H1 (cell line): ENCODE data around the gene GPR162. TPM values are rescaled to one million over a fixed set of nuclear protein-coding genes. Genes with fewer than 3 reads are reported as not detected.
A peak's percentile ranks its signal among the peaks of the same experiment; 100 is the strongest.

Experiments
- BCL11A ChIP-seq, 2 experiments: IDR thresholded peaks; one replicate each; pipeline ENCODE4 v1.6.1; 2011; ENCODE audit warnings: low read depth in 2 of 2, low read length in 2 of 2, mild to moderate bottlenecking in 2 of 2
- BRCA1 ChIP-seq: IDR thresholded peaks from 2 replicates; pipeline ENCODE4 v1.6.1; 2012; ENCODE audit warnings: low read depth, low read length, improper control_type of control experiment
- CBX8 ChIP-seq: fragments of 300-800, 300-1000 bp; sonication (generic); IDR thresholded peaks from 2 replicates; pipeline ENCODE4 v1.7.1; 2016; ENCODE audit warnings: low read depth, low read length, borderline replicate concordance
- CHD2 ChIP-seq: IDR thresholded peaks from 2 replicates; pipeline ENCODE4 v1.6.1; 2012; ENCODE audit warnings: low read length, improper control_type of control experiment
- CREB1 ChIP-seq: IDR thresholded peaks from 2 replicates; pipeline ENCODE4 v1.6.1; 2012; ENCODE audit warnings: inconsistent platforms
- GTF2F1 ChIP-seq: IDR thresholded peaks from 2 replicates; pipeline ENCODE4 v1.6.1; 2012; ENCODE audit warnings: low read depth, low read length, improper control_type of control experiment, borderline replicate concordance
- HDAC2 ChIP-seq, 2 experiments: fragments of 300-600 bp in 1 of 2; sonication (generic) in 1 of 2; IDR thresholded peaks; 2 replicates each; pipeline ENCODE4 v1.6.1; 2011 to 2012; ENCODE audit warnings: low read depth in 2 of 2, low read length in 2 of 2, mild to moderate bottlenecking in 2 of 2, moderate library complexity in 2 of 2, borderline replicate concordance in 1 of 2, inconsistent platforms in 1 of 2
- JUN ChIP-seq: IDR thresholded peaks from 2 replicates; pipeline ENCODE4 v1.6.1; 2011; ENCODE audit warnings: low read depth, mild to moderate bottlenecking, improper control_type of control experiment, low read length
- JUND ChIP-seq: IDR thresholded peaks from 2 replicates; pipeline ENCODE4 v1.6.1; 2011; ENCODE audit warnings: mild to moderate bottlenecking, improper control_type of control experiment, low read length
- KDM4A ChIP-seq: IDR thresholded peaks from one replicate; pipeline ENCODE4 v1.7.1; 2012; ENCODE audit warnings: low read depth, mild to moderate bottlenecking, moderate library complexity, low read length, inconsistent platforms; ENCODE audit not compliant: severe bottlenecking
- MAFK ChIP-seq: IDR thresholded peaks from 2 replicates; pipeline ENCODE4 v1.6.1; 2012; ENCODE audit warnings: low read depth, mild to moderate bottlenecking, improper control_type of control experiment, low read length
- NRF1 ChIP-seq: IDR thresholded peaks from 2 replicates; pipeline ENCODE4 v1.6.1; 2011; ENCODE audit warnings: mild to moderate bottlenecking, low read depth, low read length, improper control_type of control experiment
- PHF8 ChIP-seq: fragments of 200-600 bp; sonication (generic); conservative IDR thresholded peaks from 2 replicates; pipeline ENCODE4 v1.7.1; 2012; ENCODE audit warnings: low read depth, mild to moderate bottlenecking, inconsistent platforms, low read length, moderate library complexity
- POLR2AphosphoS5 ChIP-seq: IDR thresholded peaks from 2 replicates; pipeline ENCODE4 v1.6.1; 2011; ENCODE audit warnings: low read depth, low read length
- SIN3A ChIP-seq, 2 experiments: IDR thresholded peaks in 1 of 2; conservative IDR thresholded peaks in 1 of 2; 2 replicates each; pipeline ENCODE4 v1.6.1; 2011 to 2012; ENCODE audit warnings: low read length in 2 of 2, improper control_type of control experiment in 1 of 2, low read depth in 1 of 2, mild to moderate bottlenecking in 1 of 2
- SP1 ChIP-seq: IDR thresholded peaks from 2 replicates; pipeline ENCODE4 v1.6.1; 2011; ENCODE audit warnings: low read depth, low read length
- SRF ChIP-seq: IDR thresholded peaks from 2 replicates; pipeline ENCODE4 v1.6.1; 2011; ENCODE audit warnings: mild to moderate bottlenecking, low read depth, low read length, moderate library complexity
- TEAD4 ChIP-seq: IDR thresholded peaks from 2 replicates; pipeline ENCODE4 v1.6.1; 2012; ENCODE audit warnings: low read depth, low read length, inconsistent platforms, mixed read lengths
- ZNF274 ChIP-seq: IDR thresholded peaks from 2 replicates; pipeline ENCODE4 v1.7.0; 2012; ENCODE audit warnings: low read length, borderline replicate concordance; ENCODE audit errors: extremely low read depth
- polyA plus RNA-seq, 7 experiments: library from polyadenylated mRNA; depleted of rRNA in 3 of 7; stranded (reverse) in 5 of 7; unstranded in 2 of 7; fragments of >200 nt in 5 of 7; fragments of 200-250 nt in 2 of 7; gene quantifications; 1 replicate in 5 of 7; 2 replicates in 1 of 7; 4 replicates in 1 of 7; pipeline versions ENCODE4 v1.2.1 to v1.2.3, GENCODE V29; 2011 to 2013; ENCODE audit warnings: missing spikeins in 2 of 7, mixed read lengths in 2 of 7
- total RNA-seq: library from RNA; stranded (reverse); fragmentation: NEBNext Ultra II Directional; extraction: Animal tissue kit (Norgen Biotek cat#: 25700); gene quantifications from 2 replicates; pipeline ENCODE4 v1.2.1, GENCODE V29; 2021
- TF ChIP-seq, protein P1 (sequence below): IDR thresholded peaks from 2 replicates; pipeline ENCODE4 v1.6.1; 2012; ENCODE audit warnings: inconsistent platforms
- TF ChIP-seq, protein P2 (sequence below): IDR thresholded peaks from 2 replicates; pipeline ENCODE4 v1.6.1; 2011; ENCODE audit warnings: low read depth, mild to moderate bottlenecking, low read length; ENCODE audit not compliant: insufficient read depth
- TF ChIP-seq, protein P3 (sequence below): IDR thresholded peaks from 2 replicates; pipeline ENCODE4 v1.6.1; 2011; ENCODE audit warnings: low read length, improper control_type of control experiment

Gene GPR162
- total and polyA plus RNA-seq, 2 of the 8 experiments (the other 6 are each of a cell fraction or from before 2014, with no cell fraction given): 7.3 to 8.8 TPM

DNA sequence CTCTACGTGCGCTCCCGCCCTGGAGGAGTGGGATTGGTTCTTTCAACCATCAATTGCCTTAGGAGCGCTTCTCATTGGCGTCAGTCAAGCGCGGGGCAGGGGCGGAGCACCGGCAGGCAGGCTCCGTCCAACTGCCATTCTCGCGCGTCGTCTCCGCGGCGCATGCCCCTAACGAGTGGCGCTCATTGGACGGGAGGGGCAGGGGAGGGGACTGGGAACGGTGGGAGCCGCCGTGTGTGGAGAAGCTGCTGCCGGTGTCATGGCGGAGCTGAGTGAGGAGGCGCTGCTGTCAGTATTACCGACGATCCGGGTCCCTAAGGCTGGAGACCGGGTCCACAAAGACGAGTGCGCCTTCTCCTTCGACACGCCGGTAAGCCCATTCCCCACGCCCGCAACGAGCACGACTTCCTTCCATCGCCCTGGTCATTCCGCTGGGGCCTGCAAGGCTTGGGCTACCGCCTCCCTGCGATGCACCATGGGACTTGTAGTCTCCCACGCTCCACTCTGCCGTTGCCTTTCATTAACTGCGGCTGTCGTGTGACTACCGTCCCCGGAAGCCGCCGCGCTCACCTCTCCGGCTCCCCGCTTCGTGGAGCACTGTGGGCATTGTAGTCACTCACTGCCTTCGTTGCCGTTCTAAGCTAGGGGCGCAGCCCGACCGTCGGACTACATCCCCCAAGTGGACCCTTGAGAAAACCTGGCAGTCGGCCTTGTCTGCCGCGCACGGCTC lies 30.5 kb downstream of the GPR162 start, which contains the start of gene USP5 (continued):
- no peak for TF ChIP-seq GTF2F1
- no peak for TF ChIP-seq BRCA1
- TF ChIP-seq NRF1: peak; percentile 48
- TF ChIP-seq CHD2: peak; percentile 86
- TF ChIP-seq, protein P1, sequence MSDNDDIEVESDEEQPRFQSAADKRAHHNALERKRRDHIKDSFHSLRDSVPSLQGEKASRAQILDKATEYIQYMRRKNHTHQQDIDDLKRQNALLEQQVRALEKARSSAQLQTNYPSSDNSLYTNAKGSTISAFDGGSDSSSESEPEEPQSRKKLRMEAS: peak; percentile 82
- TF ChIP-seq HDAC2 (IDR thresholded peaks at IDR 0.05; ENCODE audit: borderline replicate concordance in 1 of 2, low read depth in 2 of 2, low read length in 2 of 2): peak in 1 of 2 experiments; percentile 7; a peak in 1 of 4 replicates
- TF ChIP-seq, protein P2, sequence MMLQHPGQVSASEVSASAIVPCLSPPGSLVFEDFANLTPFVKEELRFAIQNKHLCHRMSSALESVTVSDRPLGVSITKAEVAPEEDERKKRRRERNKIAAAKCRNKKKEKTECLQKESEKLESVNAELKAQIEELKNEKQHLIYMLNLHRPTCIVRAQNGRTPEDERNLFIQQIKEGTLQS: peak; percentile 70
- TF ChIP-seq SRF: no peak
- TF ChIP-seq JUN: no peak
- TF ChIP-seq TEAD4: no peak
- TF ChIP-seq CBX8: no peak
- TF ChIP-seq, protein P3, sequence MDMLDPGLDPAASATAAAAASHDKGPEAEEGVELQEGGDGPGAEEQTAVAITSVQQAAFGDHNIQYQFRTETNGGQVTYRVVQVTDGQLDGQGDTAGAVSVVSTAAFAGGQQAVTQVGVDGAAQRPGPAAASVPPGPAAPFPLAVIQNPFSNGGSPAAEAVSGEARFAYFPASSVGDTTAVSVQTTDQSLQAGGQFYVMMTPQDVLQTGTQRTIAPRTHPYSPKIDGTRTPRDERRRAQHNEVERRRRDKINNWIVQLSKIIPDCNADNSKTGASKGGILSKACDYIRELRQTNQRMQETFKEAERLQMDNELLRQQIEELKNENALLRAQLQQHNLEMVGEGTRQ: peak; percentile 54; the same call in 1 of the 2 replicates
- peak; percentile 74; the same call in 1 of the 2 replicates for TF ChIP-seq POLR2AphosphoS5
- TF ChIP-seq PHF8: peak; percentile 93
- peak; percentile 95 for TF ChIP-seq SP1
- TF ChIP-seq SIN3A (conservative IDR thresholded peaks at IDR 0.05 in 1 of 2, IDR thresholded peaks at IDR 0.05 in 1 of 2; ENCODE audit: low read depth in 1 of 2, low read length in 2 of 2): peak in 1 of 2 experiments; percentile 83; a peak in 1 of 4 replicates
- no peak for TF ChIP-seq MAFK
- no peak for TF ChIP-seq ZNF274
- no peak for TF ChIP-seq BCL11A (IDR thresholded peaks at IDR 0.05; ENCODE audit: low read depth in 2 of 2, low read length in 2 of 2)
- peak; percentile 40 for TF ChIP-seq KDM4A
- TF ChIP-seq JUND: no peak
- TF ChIP-seq CREB1: peak; percentile 86
